ENCODE measurements around the gene ASS1.

The ASS1 gene

GRCh38 chr9:130478152-130478551, 33.4 kb downstream of the ASS1 start:
- H3K27ac ChIP-seq: no peak overlapping the region
- no peak for TF ChIP-seq CTCF (conservative IDR thresholded peaks at IDR 0.05)

- no peak overlapping the region for H3K27ac ChIP-seq
- no peak for TF ChIP-seq CTCF (conservative IDR thresholded peaks at IDR 0.05)
Measured at GRCh38 chr9:130478736-130479575, 34.2 kb downstream of the ASS1 start.

- TF ChIP-seq CTCF (conservative IDR thresholded peaks at IDR 0.05): no peak
- H3K27ac ChIP-seq: no peak overlapping the region
Measured at GRCh38 chr9:130479587-130479986, 34.8 kb downstream of the ASS1 start.

GRCh38 chr9:130480673-130481072, 35.9 kb downstream of the ASS1 start:
- peak; percentile 22; the same call in 1 of the 2 replicates for TF ChIP-seq CTCF (conservative IDR thresholded peaks at IDR 0.05)

GRCh38 chr9:130482463-130482862, 37.7 kb downstream of the ASS1 start:
- H3K27ac ChIP-seq: no peak overlapping the region
- TF ChIP-seq CTCF (conservative IDR thresholded peaks at IDR 0.05): no peak

More at GRCh38 chr9:130480673-130481072, 35.9 kb downstream of the ASS1 start:
- no peak overlapping the region for H3K27ac ChIP-seq

GRCh38 chr9:130483371-130483971, 38.7 kb downstream of the ASS1 start:
- no peak for TF ChIP-seq CTCF (conservative IDR thresholded peaks at IDR 0.05)

GRCh38 chr9:130484362-130485072, 39.8 kb downstream of the ASS1 start:
- no peak overlapping the region for H3K27ac ChIP-seq
- no peak for TF ChIP-seq CTCF (conservative IDR thresholded peaks at IDR 0.05)

More at GRCh38 chr9:130483371-130483971, 38.7 kb downstream of the ASS1 start:
- no peak overlapping the region for H3K27ac ChIP-seq

Measured in VCaP (cell line).